Neural cell (in vitro differentiated cells): Measurements from ENCODE around the gene NEDD4L. TPM values are rescaled to one million over a fixed set of nuclear protein-coding genes. Genes with fewer than 3 reads are reported as not detected.

Experiments
- H2AFZ ChIP-seq: fragments of 200-600, 300-800 bp; sonication (generic), shearing (Covaris generic); 2 replicates; pipeline ENCODE4 v1.6.0; 2014; ENCODE audit warnings: low read depth, mild to moderate bottlenecking, antibody characterized with exemption, low read length, moderate library complexity
- H3F3A ChIP-seq: fragments of 200-600 bp; shearing (Covaris generic); 2 replicates; pipeline ENCODE4 v1.6.1; 2016; ENCODE audit warnings: mild to moderate bottlenecking, moderate library complexity, mixed read lengths, antibody characterized with exemption, low read length; ENCODE audit not compliant: insufficient read depth, poor library complexity, severe bottlenecking
- H3K27ac ChIP-seq: fragments of 200-600, 300-800 bp; sonication (generic), shearing (Covaris generic); 2 replicates; pipeline ENCODE4 v1.5.1; 2014; ENCODE audit warnings: mild to moderate bottlenecking, low read length, moderate library complexity
- H3K27me3 ChIP-seq: fragments of 300-800, 200-600 bp; sonication (generic), shearing (Covaris generic); 2 replicates; pipeline ENCODE4 v1.6.0; 2014; ENCODE audit warnings: mild to moderate bottlenecking, low read depth, low read length, moderate library complexity; ENCODE audit not compliant: insufficient read depth
- H3K36me3 ChIP-seq: fragments of 300-800, 200-600 bp; sonication (generic), shearing (Covaris generic); 2 replicates; pipeline ENCODE4 v1.5.1; 2014; ENCODE audit warnings: mild to moderate bottlenecking, antibody characterized with exemption, low read length, moderate library complexity; ENCODE audit not compliant: insufficient read depth
- H3K4me2 ChIP-seq: fragments of 300-800, 200-600 bp; sonication (generic), shearing (Covaris generic); 2 replicates; pipeline ENCODE4 v1.6.0; 2014; ENCODE audit warnings: mild to moderate bottlenecking, low read length
- H3K4me3 ChIP-seq: fragments of 300-800, 200-600 bp; sonication (generic), shearing (Covaris generic); 2 replicates; pipeline ENCODE4 v1.5.1; 2014; ENCODE audit warnings: mild to moderate bottlenecking, low read length, moderate library complexity
- H3K79me2 ChIP-seq: fragments of 200-600 bp; shearing (Covaris generic); replicated peaks from 2 replicates; pipeline ENCODE4 v1.6.0; 2014; ENCODE audit warnings: mild to moderate bottlenecking, low read length, moderate library complexity; ENCODE audit not compliant: insufficient read depth
- H3K9ac ChIP-seq: fragments of 300-800, 200-600 bp; sonication (generic), shearing (Covaris generic); 2 replicates; pipeline ENCODE4 v1.6.1; 2016; ENCODE audit warnings: mild to moderate bottlenecking, low read length, mixed read lengths
- H3K9me2 ChIP-seq: fragments of 200-600 bp; shearing (Covaris generic); 2 replicates; pipeline ENCODE4 v1.6.1; 2016; ENCODE audit warnings: mild to moderate bottlenecking, low read length, mixed read lengths; ENCODE audit not compliant: insufficient read depth
- H3K9me3 ChIP-seq: fragments of 200-600, 300-800 bp; sonication (generic), shearing (Covaris generic); 2 replicates; pipeline ENCODE4 v1.6.1; 2016; ENCODE audit warnings: mild to moderate bottlenecking, mixed run types, low read length, moderate library complexity, mixed read lengths
- H4K20me1 ChIP-seq: fragments of 200-600 bp; shearing (Covaris generic); 2 replicates; pipeline ENCODE4 v1.6.1; 2016; ENCODE audit warnings: mild to moderate bottlenecking, mixed run types; ENCODE audit not compliant: insufficient read depth
- CTCF ChIP-seq: fragments of 450-650 bp; IDR thresholded peaks from 2 replicates; pipeline ENCODE4 v1.5.1; 2014; ENCODE audit warnings: antibody characterized with exemption, mild to moderate bottlenecking, moderate library complexity; ENCODE audit not compliant: poor library complexity, severe bottlenecking
- EP300 ChIP-seq: fragments of 450-650 bp; conservative IDR thresholded peaks from 2 replicates; pipeline ENCODE4 v1.6.1; 2014; ENCODE audit warnings: antibody characterized with exemption, mild to moderate bottlenecking, moderate library complexity; ENCODE audit not compliant: poor library complexity, severe bottlenecking
- EZH2 ChIP-seq: fragments of 200-600, 300-800 bp; shearing (Covaris generic), sonication (generic); IDR thresholded peaks from 2 replicates; pipeline ENCODE4 v1.6.1; 2014; ENCODE audit warnings: antibody characterized with exemption, low read length, borderline replicate concordance, mild to moderate bottlenecking; ENCODE audit not compliant: insufficient read depth, poor library complexity, severe bottlenecking
- MXI1 ChIP-seq: fragments of 450-650 bp; conservative IDR thresholded peaks from 2 replicates; pipeline ENCODE4 v1.6.1; 2014; ENCODE audit warnings: antibody characterized with exemption, mild to moderate bottlenecking; ENCODE audit not compliant: poor library complexity, severe bottlenecking
- POLR2AphosphoS5 ChIP-seq: IDR thresholded peaks from 2 replicates; pipeline ENCODE4 v1.6.1; 2012
- RAD21 ChIP-seq: fragments of 450-650 bp; conservative IDR thresholded peaks from 2 replicates; pipeline ENCODE4 v1.6.1; 2014; ENCODE audit warnings: antibody characterized with exemption, mild to moderate bottlenecking, moderate library complexity
- REST ChIP-seq: IDR thresholded peaks from 2 replicates; pipeline ENCODE4 v1.6.1; 2012; ENCODE audit warnings: borderline replicate concordance
- SMC3 ChIP-seq: fragments of 450-650 bp; conservative IDR thresholded peaks from 2 replicates; pipeline ENCODE4 v1.6.1; 2014; ENCODE audit warnings: antibody characterized with exemption, mild to moderate bottlenecking, moderate library complexity; ENCODE audit not compliant: poor library complexity
- TAF1 ChIP-seq: IDR thresholded peaks from 2 replicates; pipeline ENCODE4 v1.6.1; 2012; ENCODE audit warnings: low read depth
- polyA plus RNA-seq: library from polyadenylated mRNA; depleted of rRNA; stranded (reverse); fragments of >200 nt; gene quantifications from 2 replicates; pipeline ENCODE4 v1.2.3, GENCODE V29; 2014

Gene NEDD4L
- polyA plus RNA-seq, 1 donor from 2014 or later, result 97.9 TPM

- H3F3A ChIP-seq, result no peaks in the 10 kb centered on the region
- no peaks in the 10 kb centered on the region for H3K9me2 ChIP-seq
- no peak overlapping the region for H3K4me3 ChIP-seq
- no peak overlapping the region for H3K4me2 ChIP-seq
- H2AFZ ChIP-seq, result no peak overlapping the region
- TF ChIP-seq CTCF (no peak), REST (no peak), SMC3 (no peak), RAD21 (no peak), EP300 (no peak), EZH2 (no peak), POLR2AphosphoS5 (no peak), TAF1 (no peak), MXI1 (no peak)
- H3K9me3 ChIP-seq, result no peaks in the 10 kb centered on the region
- peaks cover 7% of the 10 kb centered on the region for H4K20me1 ChIP-seq
- H3K79me2 ChIP-seq, result peaks cover 8% of the 10 kb centered on the region
- H3K36me3 ChIP-seq, result peaks cover 4% of the 10 kb centered on the region
- no peak overlapping the region for H3K27ac ChIP-seq
- no peak overlapping the region for H3K9ac ChIP-seq
- no peaks in the 10 kb centered on the region for H3K27me3 ChIP-seq
Observed at GRCh38 chr18:58251416-58251815, 207.4 kb downstream of the NEDD4L start.

GRCh38 chr18:58252166-58252565 lies 208.1 kb downstream of the NEDD4L start:
- TF ChIP-seq POLR2AphosphoS5, result no peak
- no peak for TF ChIP-seq MXI1
- no peak for TF ChIP-seq RAD21
- TF ChIP-seq REST, result no peak
- no peak for TF ChIP-seq EP300
- TF ChIP-seq EZH2, result no peak
- TF ChIP-seq TAF1, result no peak
- no peak for TF ChIP-seq CTCF
- TF ChIP-seq SMC3, result no peak

More at GRCh38 chr18:58252166-58252565, 208.1 kb downstream of the NEDD4L start:
- Histone ChIP-seq H3K36me3 (peaks cover 4% of the 10 kb centered on the region), H3K9me3 (no peaks in the 10 kb centered on the region), H2AFZ (no peak overlapping the region), H3K27me3 (no peaks in the 10 kb centered on the region), H3K4me3 (no peak overlapping the region), H3K9ac (no peak overlapping the region), H4K20me1 (peaks cover 7% of the 10 kb centered on the region), H3K4me2 (no peak overlapping the region), H3K79me2 (peaks cover 8% of the 10 kb centered on the region), H3F3A (no peaks in the 10 kb centered on the region), H3K27ac (no peak overlapping the region), H3K9me2 (no peaks in the 10 kb centered on the region)
